ENCODE results near the gene HMBS.

The HMBS gene

GRCh38 chr11:119093942-119094815, 9.5 kb downstream of the HMBS start (continued):
- no peak for TF ChIP-seq SALL2 (tag by site-specific recombination; IDR thresholded peaks at IDR 0.05; ENCODE audit: borderline replicate concordance)
- 0 out of 2 replicates have a peak, but pooled peaks have one; percentile 20 for TF ChIP-seq ZNF239 (tag by site-specific recombination; IDR thresholded peaks at IDR 0.05)
- 0 out of 2 replicates have a peak, but pooled peaks have one; percentile 57 for TF ChIP-seq ZNF837 (tag by site-specific recombination; IDR thresholded peaks at IDR 0.05)
- TF ChIP-seq ZBTB17 (tag by site-specific recombination; IDR thresholded peaks at IDR 0.05) = peak; percentile 82
- TF ChIP-seq ZNF692 (tag by site-specific recombination; IDR thresholded peaks at IDR 0.05) = 0 out of 2 replicates have a peak, but pooled peaks have one; percentile 13
- TF ChIP-seq SP2 (tag by site-specific recombination; IDR thresholded peaks at IDR 0.05) = peak; percentile 19; the same call in 1 of the 2 replicates

- peak overlapping the region; percentile 82 for H3K27ac ChIP-seq (ENCODE audit: extremely low read depth, low read depth, low read length)
- POLR2A ChIA-PET = interaction anchor here (0.7 to 4.0 kb wide), 27 partner anchors 9 to 302 kb away, joined by 3 to 65 read pairs (median 4); partner anchors contain the start of genes BCL9L, C2CD2L, HINFP and HMBS
- H3K36me3 ChIP-seq (ENCODE audit: control insufficient read depth in 2 of 2, insufficient read depth in 1 of 2, low read length in 2 of 2) = peaks cover 0 to 72% of the 10 kb centered on the region in 2 experiments; a peak in 1 of 3 replicates
- CTCF ChIA-PET = interaction anchor here (1.1 kb wide), 1 partner anchor 51 kb away, joined by 4 read pairs; no protein-coding TSS in a partner anchor
- H3K9me3 ChIP-seq (ENCODE audit: control insufficient read depth, insufficient read depth, low read depth, low read length) = no peaks in the 10 kb centered on the region
- H3K4me3 ChIP-seq (ENCODE audit: low read depth, low read length) = peak overlapping the region; percentile 98
- no peak for TF ChIP-seq ZNF362 (tag by site-specific recombination; IDR thresholded peaks at IDR 0.05)
- TF ChIP-seq CTCF (tag by site-specific recombination; IDR thresholded peaks at IDR 0.05) = 0 out of 2 replicates have a peak, but pooled peaks have one; percentile 89
- no peak for TF ChIP-seq SALL2 (tag by site-specific recombination; IDR thresholded peaks at IDR 0.05; ENCODE audit: borderline replicate concordance)
- TF ChIP-seq ZNF169 (tag by site-specific recombination; IDR thresholded peaks at IDR 0.05) = no peak
- TF ChIP-seq ZBTB21 (tag by site-specific recombination; IDR thresholded peaks at IDR 0.05) = no peak
- TF ChIP-seq KLF16 (tag by site-specific recombination; IDR thresholded peaks at IDR 0.05) = no peak
- TF ChIP-seq ZBTB8A (tag by site-specific recombination; IDR thresholded peaks at IDR 0.05) = peak; percentile 53; the same call in 1 of the 2 replicates
- no peak for TF ChIP-seq ZBTB6 (tag by site-specific recombination; IDR thresholded peaks at IDR 0.05)
- no peak for TF ChIP-seq ZBTB48 (tag by site-specific recombination; IDR thresholded peaks at IDR 0.05)
- no peak for TF ChIP-seq OVOL3 (tag by site-specific recombination; IDR thresholded peaks at IDR 0.05)
- no peaks in the 10 kb centered on the region for H3K4me1 ChIP-seq (ENCODE audit: control insufficient read depth, insufficient read depth, low read length)
These were observed 10.1 kb downstream of the HMBS start for GRCh38 chr11:119094816-119095065.

Data from HEK293 (cell line).